PFSK-1 (cell line): ENCODE measurements around the gene BCL11B.

Source experiments
- FOXP2 ChIP-seq: optimal IDR thresholded peaks from 2 replicates; pipeline ENCODE3; 2011; ENCODE audit warnings: borderline replicate concordance, control low read depth, inconsistent platforms; ENCODE audit not compliant: insufficient read depth; ENCODE audit errors: extremely low read length, extremely low read depth
- POLR2AphosphoS5 ChIP-seq: IDR thresholded peaks from 2 replicates; pipeline ENCODE4 v1.6.1; 2012; ENCODE audit warnings: low read depth, mild to moderate bottlenecking, control low read depth, low read length, moderate library complexity
- SIN3A ChIP-seq: IDR thresholded peaks from 2 replicates; pipeline ENCODE4 v1.6.1; 2012; ENCODE audit warnings: mild to moderate bottlenecking, low read length, moderate library complexity, borderline replicate concordance; ENCODE audit not compliant: insufficient read depth
- TAF1 ChIP-seq: IDR thresholded peaks from 2 replicates; pipeline ENCODE4 v1.6.1; 2012; ENCODE audit warnings: low read length, control low read depth, borderline replicate concordance; ENCODE audit not compliant: insufficient read depth
- TF ChIP-seq, protein P1 (sequence below), 2 experiments: IDR thresholded peaks; 2 replicates each; pipeline versions ENCODE4 v1.6.1 to v1.8.0; 2011 to 2012; ENCODE audit warnings: low read depth in 2 of 2, low read length in 2 of 2, control low read depth in 1 of 2, inconsistent platforms in 1 of 2, mild to moderate bottlenecking in 1 of 2, moderate library complexity in 1 of 2; ENCODE audit not compliant: insufficient read depth in 1 of 2

DNA sequence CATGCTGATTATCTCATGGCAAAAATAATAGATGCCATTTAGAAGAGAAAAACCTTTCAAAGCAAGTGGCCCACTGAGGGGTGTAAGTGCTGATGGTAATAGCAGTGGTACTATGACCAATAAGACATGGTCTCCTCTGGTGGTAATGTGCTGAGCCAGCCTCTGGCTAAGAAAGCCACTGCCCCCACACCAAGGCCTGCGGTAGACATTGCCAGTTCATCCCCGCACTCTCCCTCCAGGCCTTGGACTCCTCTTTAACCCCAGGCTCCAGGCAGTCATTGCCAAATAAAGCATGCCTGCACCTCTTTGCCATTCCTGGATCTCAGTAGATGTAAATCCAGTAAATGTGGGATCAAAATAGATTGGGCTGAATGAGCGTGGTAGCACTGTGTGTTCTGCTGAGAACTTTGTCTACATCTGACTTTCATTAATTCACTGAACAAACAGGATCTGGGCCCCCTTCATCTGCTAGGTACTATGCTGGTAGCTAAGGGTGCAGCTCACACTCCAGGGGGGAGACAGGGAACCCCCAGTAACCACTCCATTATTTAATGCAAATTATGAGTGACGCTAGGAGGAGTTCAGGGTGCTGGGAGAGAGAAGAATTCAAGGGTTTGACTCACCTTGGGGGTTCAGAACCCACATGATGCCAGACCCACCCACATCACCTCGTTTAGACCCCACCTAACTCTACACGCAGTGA lies 89.3 kb downstream of the BCL11B start:
- TF ChIP-seq, protein P1, sequence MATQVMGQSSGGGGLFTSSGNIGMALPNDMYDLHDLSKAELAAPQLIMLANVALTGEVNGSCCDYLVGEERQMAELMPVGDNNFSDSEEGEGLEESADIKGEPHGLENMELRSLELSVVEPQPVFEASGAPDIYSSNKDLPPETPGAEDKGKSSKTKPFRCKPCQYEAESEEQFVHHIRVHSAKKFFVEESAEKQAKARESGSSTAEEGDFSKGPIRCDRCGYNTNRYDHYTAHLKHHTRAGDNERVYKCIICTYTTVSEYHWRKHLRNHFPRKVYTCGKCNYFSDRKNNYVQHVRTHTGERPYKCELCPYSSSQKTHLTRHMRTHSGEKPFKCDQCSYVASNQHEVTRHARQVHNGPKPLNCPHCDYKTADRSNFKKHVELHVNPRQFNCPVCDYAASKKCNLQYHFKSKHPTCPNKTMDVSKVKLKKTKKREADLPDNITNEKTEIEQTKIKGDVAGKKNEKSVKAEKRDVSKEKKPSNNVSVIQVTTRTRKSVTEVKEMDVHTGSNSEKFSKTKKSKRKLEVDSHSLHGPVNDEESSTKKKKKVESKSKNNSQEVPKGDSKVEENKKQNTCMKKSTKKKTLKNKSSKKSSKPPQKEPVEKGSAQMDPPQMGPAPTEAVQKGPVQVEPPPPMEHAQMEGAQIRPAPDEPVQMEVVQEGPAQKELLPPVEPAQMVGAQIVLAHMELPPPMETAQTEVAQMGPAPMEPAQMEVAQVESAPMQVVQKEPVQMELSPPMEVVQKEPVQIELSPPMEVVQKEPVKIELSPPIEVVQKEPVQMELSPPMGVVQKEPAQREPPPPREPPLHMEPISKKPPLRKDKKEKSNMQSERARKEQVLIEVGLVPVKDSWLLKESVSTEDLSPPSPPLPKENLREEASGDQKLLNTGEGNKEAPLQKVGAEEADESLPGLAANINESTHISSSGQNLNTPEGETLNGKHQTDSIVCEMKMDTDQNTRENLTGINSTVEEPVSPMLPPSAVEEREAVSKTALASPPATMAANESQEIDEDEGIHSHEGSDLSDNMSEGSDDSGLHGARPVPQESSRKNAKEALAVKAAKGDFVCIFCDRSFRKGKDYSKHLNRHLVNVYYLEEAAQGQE (IDR thresholded peaks at IDR 0.05; ENCODE audit: insufficient read depth in 1 of 2, low read depth in 2 of 2, low read length in 2 of 2) = no peak
- no peak for TF ChIP-seq POLR2AphosphoS5
- TF ChIP-seq TAF1 = no peak
- TF ChIP-seq SIN3A = no peak
- TF ChIP-seq FOXP2 = no peak
